Mononuclear cell (primary cell): ENCODE measurements around the gene NRP1. TPM values are rescaled to one million over a fixed set of nuclear protein-coding genes. Genes with fewer than 3 reads are reported as not detected.

ENCODE experiments used
- H3K27me3 ChIP-seq: 2 replicates; pipeline ENCODE4 v1.6.0; 2011; ENCODE audit warnings: low read length, control low read depth; ENCODE audit not compliant: insufficient read depth
- H3K4me1 ChIP-seq: 2 replicates; pipeline ENCODE4 v1.5.1; 2011; ENCODE audit warnings: mild to moderate bottlenecking, low read length, control low read depth; ENCODE audit not compliant: insufficient read depth
- H3K4me3 ChIP-seq: 2 replicates; pipeline ENCODE4 v1.5.1; 2011; ENCODE audit warnings: mild to moderate bottlenecking, low read length, moderate library complexity
- H3K9me3 ChIP-seq: 2 replicates; pipeline ENCODE4 v1.5.1; 2011; ENCODE audit warnings: low read depth, mild to moderate bottlenecking, control low read depth, low read length
- total RNA-seq: library from RNA; depleted of rRNA; stranded (reverse); fragments of >200 nt; gene quantifications from one replicate; pipeline ENCODE4 v1.2.3, GENCODE V29; 2012

NRP1 gene
- total RNA-seq, 1 donor: 1.2 TPM

GRCh38 chr10:33183655-33184054 lies 150.8 kb downstream of the NRP1 start:
- no peaks in the 10 kb centered on the region for H3K9me3 ChIP-seq
- no peaks in the 10 kb centered on the region for H3K4me1 ChIP-seq
- no peaks in the 10 kb centered on the region for H3K27me3 ChIP-seq
- H3K4me3 ChIP-seq: no peak overlapping the region

GRCh38 chr10:33180921-33181320 lies 153.5 kb downstream of the NRP1 start:
- Histone ChIP-seq H3K4me3 (no peak overlapping the region), H3K27me3 (no peaks in the 10 kb centered on the region), H3K4me1 (no peaks in the 10 kb centered on the region), H3K9me3 (no peaks in the 10 kb centered on the region)

GRCh38 chr10:33180390-33180789 lies 154.1 kb downstream of the NRP1 start:
- no peaks in the 10 kb centered on the region for H3K4me1 ChIP-seq
- no peaks in the 10 kb centered on the region for H3K9me3 ChIP-seq
- H3K4me3 ChIP-seq: no peak overlapping the region
- H3K27me3 ChIP-seq: no peaks in the 10 kb centered on the region

GRCh38 chr10:33179067-33179466 lies 155.4 kb downstream of the NRP1 start:
- Histone ChIP-seq H3K27me3 (no peaks in the 10 kb centered on the region), H3K4me3 (no peak overlapping the region), H3K9me3 (no peaks in the 10 kb centered on the region), H3K4me1 (no peaks in the 10 kb centered on the region)

GRCh38 chr10:33178026-33178755 lies 156.3 kb downstream of the NRP1 start:
- Histone ChIP-seq H3K27me3 (no peaks in the 10 kb centered on the region), H3K4me3 (no peak overlapping the region), H3K9me3 (no peaks in the 10 kb centered on the region), H3K4me1 (no peaks in the 10 kb centered on the region)

GRCh38 chr10:33176688-33177087 lies 157.8 kb downstream of the NRP1 start:
- Histone ChIP-seq H3K4me1 (no peaks in the 10 kb centered on the region), H3K27me3 (no peaks in the 10 kb centered on the region), H3K4me3 (no peak overlapping the region), H3K9me3 (no peaks in the 10 kb centered on the region)

- Histone ChIP-seq H3K4me3 (no peak overlapping the region), H3K4me1 (no peaks in the 10 kb centered on the region), H3K9me3 (no peaks in the 10 kb centered on the region), H3K27me3 (no peaks in the 10 kb centered on the region)
These were observed 159.6 kb downstream of the NRP1 start for GRCh38 chr10:33174674-33175434.

GRCh38 chr10:33165911-33166310 lies 168.6 kb downstream of the NRP1 start:
- Histone ChIP-seq H3K4me3 (no peak overlapping the region), H3K27me3 (no peaks in the 10 kb centered on the region), H3K4me1 (no peaks in the 10 kb centered on the region), H3K9me3 (no peaks in the 10 kb centered on the region)

GRCh38 chr10:33164060-33164709 lies 170.3 kb downstream of the NRP1 start:
- Histone ChIP-seq H3K27me3 (no peaks in the 10 kb centered on the region), H3K4me1 (no peaks in the 10 kb centered on the region), H3K4me3 (no peak overlapping the region), H3K9me3 (no peaks in the 10 kb centered on the region)

GRCh38 chr10:33162248-33162575 lies 172.3 kb downstream of the NRP1 start:
- Histone ChIP-seq H3K9me3 (no peaks in the 10 kb centered on the region), H3K4me1 (no peaks in the 10 kb centered on the region), H3K4me3 (no peak overlapping the region), H3K27me3 (no peaks in the 10 kb centered on the region)

- no peak overlapping the region for H3K4me3 ChIP-seq
- H3K4me1 ChIP-seq: no peaks in the 10 kb centered on the region
- H3K27me3 ChIP-seq: no peaks in the 10 kb centered on the region
- H3K9me3 ChIP-seq: no peaks in the 10 kb centered on the region
These were observed 172.8 kb downstream of the NRP1 start for GRCh38 chr10:33161550-33162247.

- peaks cover 5% of the 10 kb centered on the region for H3K4me1 ChIP-seq
- no peaks in the 10 kb centered on the region for H3K27me3 ChIP-seq
- no peaks in the 10 kb centered on the region for H3K9me3 ChIP-seq
These were observed 174.3 kb downstream of the NRP1 start for GRCh38 chr10:33160151-33160550.

GRCh38 chr10:33157103-33157502 lies 177.4 kb downstream of the NRP1 start:
- H3K4me1 ChIP-seq: peaks cover 22% of the 10 kb centered on the region
- H3K9me3 ChIP-seq: no peaks in the 10 kb centered on the region
- H3K27me3 ChIP-seq: no peaks in the 10 kb centered on the region
- no peak overlapping the region for H3K4me3 ChIP-seq

More at GRCh38 chr10:33160151-33160550, 174.3 kb downstream of the NRP1 start:
- no peak overlapping the region for H3K4me3 ChIP-seq

GRCh38 chr10:33155720-33156638 lies 178.5 kb downstream of the NRP1 start:
- no peaks in the 10 kb centered on the region for H3K27me3 ChIP-seq
- H3K4me1 ChIP-seq: peaks cover 29% of the 10 kb centered on the region
- H3K9me3 ChIP-seq: no peaks in the 10 kb centered on the region
- H3K4me3 ChIP-seq: no peak overlapping the region
